ENCODE data around the gene FCER1G. TPM values are rescaled to one million over a fixed set of nuclear protein-coding genes. Genes with fewer than 3 reads are reported as not detected.

Gene FCER1G
- total and polyA plus RNA-seq, 9 of the 15 experiments (the other 6 are each of a cell fraction or from before 2014, with no cell fraction given), result 0.15 to 0.69 (median 0.31) TPM; not detected in 2

DNA sequence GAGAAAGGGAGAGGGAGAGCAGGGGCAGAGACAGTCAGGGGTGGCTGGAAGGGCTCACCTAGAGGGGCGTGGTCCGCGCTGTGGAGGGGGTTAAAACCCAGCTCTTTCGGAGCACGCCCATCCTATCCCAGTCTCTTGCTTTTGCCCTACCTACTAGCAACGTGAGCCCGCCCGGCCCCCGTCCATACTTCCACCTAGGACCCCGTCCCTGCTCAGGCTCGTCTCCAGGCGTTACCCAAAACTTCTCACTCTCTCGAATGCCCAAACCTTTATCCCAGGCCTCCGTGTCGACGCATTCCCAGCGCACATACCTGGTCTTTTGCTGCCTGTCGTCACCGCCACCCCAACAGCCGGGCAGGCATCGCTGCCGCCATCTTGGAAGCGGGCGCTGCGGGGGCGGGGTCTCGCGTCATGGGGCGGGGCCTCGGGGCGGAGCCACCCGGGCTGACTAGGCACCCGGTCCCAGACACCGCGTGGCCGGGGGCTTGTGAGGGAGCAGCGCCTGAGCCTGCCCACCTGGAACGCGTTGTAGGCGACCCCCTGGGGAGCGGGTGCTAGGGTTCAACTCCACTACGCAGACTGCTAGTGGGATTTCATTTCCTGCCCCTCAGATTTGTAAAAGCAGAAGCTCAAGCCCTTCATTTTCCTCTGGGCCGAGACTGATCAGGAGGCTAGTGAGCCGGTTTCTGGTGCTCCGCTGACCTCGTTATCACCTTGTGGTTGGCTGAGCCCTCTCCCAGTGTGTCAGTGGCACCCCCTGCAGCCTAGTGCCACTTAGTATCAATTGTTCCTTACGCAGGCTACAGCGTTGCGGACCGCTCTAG lies 37.8 kb upstream of the FCER1G start, which contains the start of gene B4GALT3 (continued):
- TF ChIP-seq PCBP2 (IDR thresholded peaks at IDR 0.05; ENCODE audit: low read depth, low read length, poor library complexity, severe bottlenecking) (no peak), KLF10 (CRISPR knock-in tag; IDR thresholded peaks at IDR 0.05) (no peak), ZNF408 (CRISPR knock-in tag; IDR thresholded peaks at IDR 0.05; ENCODE audit: low read depth) (no peak), TRIM24 (IDR thresholded peaks at IDR 0.05) (peak in 1 of 2 experiments; percentile 17; a peak in 1 of 4 replicates), ZNF507 (tag; conservative IDR thresholded peaks at IDR 0.05) (no peak), TCF7 (IDR thresholded peaks at IDR 0.05; ENCODE audit: borderline replicate concordance) (0 out of 2 replicates have a peak, but pooled peaks have one; percentile 25), CBX8 (IDR thresholded peaks at IDR 0.05; ENCODE audit: borderline replicate concordance, extremely low read depth, low read depth, low read length, poor library complexity, severe bottlenecking) (no peak), SRSF9 (IDR thresholded peaks at IDR 0.05; ENCODE audit: borderline replicate concordance, low read depth, low read length) (no peak), SMAD1 (IDR thresholded peaks at IDR 0.05; ENCODE audit: low read depth, low read length, partially characterized antibody) (no peak), FOS (IDR thresholded peaks at IDR 0.05; ENCODE audit: extremely low read depth, insufficient read length) (no peak), BMI1 (IDR thresholded peaks at IDR 0.05; ENCODE audit: low read length) (no peak), KLF13 (tag; IDR thresholded peaks at IDR 0.05; ENCODE audit: borderline replicate concordance, low read depth) (no peak), MBD1 (CRISPR knock-in tag; IDR thresholded peaks at IDR 0.05) (no peak), NR1H2 (CRISPR knock-in tag; IDR thresholded peaks at IDR 0.05) (peak; percentile 68), POLR2A (conservative IDR thresholded peaks at IDR 0.05) (peak; percentile 95), HNRNPUL1 (IDR thresholded peaks at IDR 0.05; ENCODE audit: low read length) (no peak), ZBTB5 (IDR thresholded peaks at IDR 0.05) (no peak), MEIS2 (IDR thresholded peaks at IDR 0.05; ENCODE audit: partially characterized antibody) (no peak)
- TF ChIP-seq, protein P1, sequence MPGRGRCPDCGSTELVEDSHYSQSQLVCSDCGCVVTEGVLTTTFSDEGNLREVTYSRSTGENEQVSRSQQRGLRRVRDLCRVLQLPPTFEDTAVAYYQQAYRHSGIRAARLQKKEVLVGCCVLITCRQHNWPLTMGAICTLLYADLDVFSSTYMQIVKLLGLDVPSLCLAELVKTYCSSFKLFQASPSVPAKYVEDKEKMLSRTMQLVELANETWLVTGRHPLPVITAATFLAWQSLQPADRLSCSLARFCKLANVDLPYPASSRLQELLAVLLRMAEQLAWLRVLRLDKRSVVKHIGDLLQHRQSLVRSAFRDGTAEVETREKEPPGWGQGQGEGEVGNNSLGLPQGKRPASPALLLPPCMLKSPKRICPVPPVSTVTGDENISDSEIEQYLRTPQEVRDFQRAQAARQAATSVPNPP (IDR thresholded peaks at IDR 0.05; ENCODE audit: borderline replicate concordance, insufficient read depth, insufficient read length), result no peak
